ENCODE data around the gene PUS3. TPM values are rescaled to one million over a fixed set of nuclear protein-coding genes. Genes with fewer than 3 reads are reported as not detected.

The PUS3 gene
- total and polyA plus RNA-seq, 9 donors = 9.6 to 12.7 (median 11.0) TPM

GRCh38 chr11:125892994-125893393 lies 10.0 kb downstream of the PUS3 start:
- DNase-seq = no peak
- Histone ChIP-seq H3K4me3 (ENCODE audit: low read length) (no peak overlapping the region), H3K9me3 (replicated peaks; ENCODE audit: control insufficient read depth, low read depth, low read length) (no peaks in the 10 kb centered on the region), H3K4me1 (ENCODE audit: control insufficient read depth, insufficient read depth, low read length) (peaks cover 4% of the 10 kb centered on the region), H3K36me3 (ENCODE audit: control insufficient read depth, insufficient read depth, low read length) (peaks cover 21% of the 10 kb centered on the region), H3K27me3 (ENCODE audit: control insufficient read depth, insufficient read depth, low read length) (no peaks in the 10 kb centered on the region), H3K27ac (ENCODE audit: low read length) (no peak overlapping the region)

GRCh38 chr11:125892071-125892470 lies 10.9 kb downstream of the PUS3 start:
- peaks cover 21% of the 10 kb centered on the region for H3K36me3 ChIP-seq (ENCODE audit: control insufficient read depth, insufficient read depth, low read length)
- no peak for DNase-seq
- no peak overlapping the region for H3K27ac ChIP-seq (ENCODE audit: low read length)
- H3K4me3 ChIP-seq (ENCODE audit: low read length) = no peak overlapping the region
- peaks cover 6% of the 10 kb centered on the region for H3K4me1 ChIP-seq (ENCODE audit: control insufficient read depth, insufficient read depth, low read length)
- no peaks in the 10 kb centered on the region for H3K9me3 ChIP-seq (replicated peaks; ENCODE audit: control insufficient read depth, low read depth, low read length)
- no peaks in the 10 kb centered on the region for H3K27me3 ChIP-seq (ENCODE audit: control insufficient read depth, insufficient read depth, low read length)

GRCh38 chr11:125890447-125891100 lies 12.4 kb downstream of the PUS3 start:
- Histone ChIP-seq H3K27ac (ENCODE audit: low read length) (no peak overlapping the region), H3K9me3 (replicated peaks; ENCODE audit: control insufficient read depth, low read depth, low read length) (no peaks in the 10 kb centered on the region), H3K4me3 (ENCODE audit: low read length) (no peak overlapping the region), H3K4me1 (ENCODE audit: control insufficient read depth, insufficient read depth, low read length) (peaks cover 9% of the 10 kb centered on the region), H3K27me3 (ENCODE audit: control insufficient read depth, insufficient read depth, low read length) (no peaks in the 10 kb centered on the region), H3K36me3 (ENCODE audit: control insufficient read depth, insufficient read depth, low read length) (peaks cover 15% of the 10 kb centered on the region)
- DNase-seq = no peak
- WGBS (ENCODE audit: insufficient coverage) = no CpG with 5 or more reads among the region's 3 CpGs

DNA sequence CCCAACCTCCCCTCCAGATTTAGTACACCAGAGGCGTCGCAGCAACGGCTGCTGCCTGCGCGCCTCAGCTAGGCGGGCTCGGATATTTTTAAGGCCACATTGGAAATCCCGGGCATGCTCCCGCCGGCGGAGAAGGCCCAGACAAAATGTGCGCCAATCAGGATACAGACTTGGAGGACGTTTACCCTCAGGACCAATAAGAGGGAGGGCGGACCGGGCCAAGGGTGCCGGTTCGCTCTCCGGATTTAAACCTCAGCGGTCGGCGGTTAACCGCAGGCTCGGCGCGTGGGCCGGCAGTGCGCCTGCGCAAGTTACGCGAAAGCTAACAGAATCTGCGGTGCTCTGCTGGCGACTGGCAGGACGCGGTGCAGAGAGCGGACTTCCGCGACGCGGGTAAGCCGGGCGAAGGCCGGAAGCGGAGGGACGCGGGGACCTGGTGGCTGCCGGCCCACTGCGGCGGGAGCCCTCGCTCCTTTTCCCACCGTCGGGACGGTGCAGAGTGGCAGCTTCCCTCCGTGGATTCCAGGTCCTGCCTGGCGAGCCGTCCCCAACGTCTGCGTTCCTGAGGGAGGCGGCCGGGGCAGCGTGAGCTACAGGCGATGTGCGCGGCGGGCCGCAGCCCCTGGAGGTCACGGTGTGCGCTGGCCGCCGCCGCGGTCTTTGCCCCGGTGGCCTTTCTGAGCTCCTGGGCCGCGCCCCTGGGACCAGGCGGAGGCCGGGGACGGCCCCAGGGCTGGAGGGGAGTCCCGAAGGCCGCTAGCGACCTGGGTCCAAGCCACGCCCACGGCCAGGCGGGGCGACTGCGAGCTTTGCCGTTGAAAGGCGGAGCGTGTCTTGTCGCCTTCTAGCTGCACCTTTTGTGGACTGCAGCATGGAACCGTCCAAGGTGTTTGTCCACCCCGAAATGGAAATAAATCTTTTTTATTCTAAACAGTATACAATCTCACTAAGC lies 15.4 kb downstream of the PUS3 start, which contains the start of gene HYLS1:
Gene HYLS1, plus strand, starts transcription at position 296 of the 952 bp plus-strand sequence. CDS start 11,701 bp downstream, outside the sequence.
- WGBS (ENCODE audit: insufficient coverage) = under 1% methylated on average over 87 of the region's 91 CpGs
- Histone ChIP-seq H3K4me1 (ENCODE audit: control insufficient read depth, insufficient read depth, low read length) (peaks cover 9% of the 10 kb centered on the region), H3K4me3 (ENCODE audit: low read length) (peak within 1 kb of the TSS; percentile 79), H3K27me3 (ENCODE audit: control insufficient read depth, insufficient read depth, low read length) (no peaks in the 10 kb centered on the region), H3K36me3 (ENCODE audit: control insufficient read depth, insufficient read depth, low read length) (peaks cover 1% of the 10 kb centered on the region), H3K9me3 (replicated peaks; ENCODE audit: control insufficient read depth, low read depth, low read length) (no peaks in the 10 kb centered on the region), H3K27ac (ENCODE audit: low read length) (peak within 1 kb of the TSS; percentile 93)
- DNase-seq = peak; percentile 98

DNA sequence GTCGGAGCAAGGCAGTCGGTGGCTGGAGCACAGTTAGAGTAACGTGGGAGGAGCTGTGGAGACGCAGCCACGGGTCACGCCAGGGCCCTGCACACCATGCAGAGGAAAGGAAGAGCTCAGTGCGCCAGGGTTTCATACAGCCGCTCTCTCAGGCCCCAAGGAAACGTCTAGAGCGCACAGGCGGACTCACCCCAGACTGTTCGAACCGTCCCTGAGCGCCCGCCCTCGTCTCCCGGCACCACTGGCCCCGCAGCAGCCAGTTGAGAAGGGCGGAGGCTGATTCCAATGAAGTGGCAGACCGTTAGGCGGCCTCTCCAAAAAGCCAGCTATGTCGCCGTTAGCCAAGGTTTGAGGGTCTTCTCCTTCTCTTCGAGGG lies 16.0 kb downstream of the PUS3 start:
- DNase-seq = peak; percentile 58
- WGBS (ENCODE audit: insufficient coverage) = 19% methylated on average over 16 of the region's 24 CpGs
- Histone ChIP-seq H3K4me3 (ENCODE audit: low read length) (peak overlapping the region; percentile 79), H3K36me3 (ENCODE audit: control insufficient read depth, insufficient read depth, low read length) (no peaks in the 10 kb centered on the region), H3K9me3 (replicated peaks; ENCODE audit: control insufficient read depth, low read depth, low read length) (no peaks in the 10 kb centered on the region), H3K27me3 (ENCODE audit: control insufficient read depth, insufficient read depth, low read length) (no peaks in the 10 kb centered on the region), H3K4me1 (ENCODE audit: control insufficient read depth, insufficient read depth, low read length) (peaks cover 9% of the 10 kb centered on the region), H3K27ac (ENCODE audit: low read length) (peak overlapping the region; percentile 93)

DNA sequence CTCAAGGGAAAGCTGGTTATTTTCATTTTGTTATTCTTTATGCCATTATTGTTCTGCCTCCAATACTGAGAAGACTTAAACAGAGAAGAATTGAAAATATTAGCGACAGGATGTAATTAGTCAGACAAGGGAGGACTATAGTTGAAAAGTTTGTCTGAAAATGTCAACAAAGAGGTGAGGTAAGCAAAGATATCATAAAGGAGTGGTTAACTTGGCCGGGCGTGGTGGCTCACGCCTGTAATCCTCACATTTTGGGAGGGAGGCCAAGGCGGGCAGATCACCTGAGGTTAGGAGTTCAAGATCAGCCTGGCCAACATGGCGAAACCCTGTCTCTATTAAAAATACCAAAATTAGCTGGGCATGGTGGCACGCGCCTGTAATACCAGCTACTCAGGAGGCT lies 19.6 kb downstream of the PUS3 start:
- WGBS (ENCODE audit: insufficient coverage) = 78% methylated on average over 8 of the region's 8 CpGs
- H3K4me1 ChIP-seq (ENCODE audit: control insufficient read depth, insufficient read depth, low read length) = peaks cover 7% of the 10 kb centered on the region

DNA sequence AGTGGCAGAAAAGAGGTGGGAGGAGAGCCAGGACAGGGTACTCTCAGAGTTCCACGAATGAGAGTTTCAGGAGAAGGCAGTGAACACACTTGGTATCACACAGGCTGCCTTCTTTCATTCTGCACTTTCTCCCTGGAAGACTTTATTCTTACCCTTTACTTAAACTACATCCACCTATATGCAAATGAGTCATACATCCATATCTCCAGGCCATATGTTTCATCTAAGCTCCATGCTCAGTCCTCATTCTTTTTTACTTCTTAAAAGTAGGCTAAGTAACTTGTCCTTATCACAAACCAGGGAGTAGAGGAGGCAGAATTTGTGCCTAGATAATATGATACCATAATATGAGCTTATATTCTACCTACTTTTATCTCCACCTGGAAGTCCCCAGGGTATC lies 21.7 kb downstream of the PUS3 start:
- no peak for DNase-seq
- Histone ChIP-seq H3K36me3 (ENCODE audit: control insufficient read depth, insufficient read depth, low read length) (no peaks in the 10 kb centered on the region), H3K27ac (ENCODE audit: low read length) (no peak overlapping the region), H3K4me3 (ENCODE audit: low read length) (no peak overlapping the region), H3K27me3 (ENCODE audit: control insufficient read depth, insufficient read depth, low read length) (no peaks in the 10 kb centered on the region), H3K4me1 (ENCODE audit: control insufficient read depth, insufficient read depth, low read length) (no peaks in the 10 kb centered on the region), H3K9me3 (replicated peaks; ENCODE audit: control insufficient read depth, low read depth, low read length) (no peaks in the 10 kb centered on the region)
- 100% methylated on average over 1 of the region's 1 CpG for WGBS (ENCODE audit: insufficient coverage)

More for the DNA sequence above, 19.6 kb downstream of the PUS3 start:
- H3K4me3 ChIP-seq (ENCODE audit: low read length) = no peak overlapping the region
- no peak for DNase-seq
- H3K27ac ChIP-seq (ENCODE audit: low read length) = no peak overlapping the region
- H3K36me3 ChIP-seq (ENCODE audit: control insufficient read depth, insufficient read depth, low read length) = no peaks in the 10 kb centered on the region
- no peaks in the 10 kb centered on the region for H3K27me3 ChIP-seq (ENCODE audit: control insufficient read depth, insufficient read depth, low read length)
- no peaks in the 10 kb centered on the region for H3K9me3 ChIP-seq (replicated peaks; ENCODE audit: control insufficient read depth, low read depth, low read length)

DNA sequence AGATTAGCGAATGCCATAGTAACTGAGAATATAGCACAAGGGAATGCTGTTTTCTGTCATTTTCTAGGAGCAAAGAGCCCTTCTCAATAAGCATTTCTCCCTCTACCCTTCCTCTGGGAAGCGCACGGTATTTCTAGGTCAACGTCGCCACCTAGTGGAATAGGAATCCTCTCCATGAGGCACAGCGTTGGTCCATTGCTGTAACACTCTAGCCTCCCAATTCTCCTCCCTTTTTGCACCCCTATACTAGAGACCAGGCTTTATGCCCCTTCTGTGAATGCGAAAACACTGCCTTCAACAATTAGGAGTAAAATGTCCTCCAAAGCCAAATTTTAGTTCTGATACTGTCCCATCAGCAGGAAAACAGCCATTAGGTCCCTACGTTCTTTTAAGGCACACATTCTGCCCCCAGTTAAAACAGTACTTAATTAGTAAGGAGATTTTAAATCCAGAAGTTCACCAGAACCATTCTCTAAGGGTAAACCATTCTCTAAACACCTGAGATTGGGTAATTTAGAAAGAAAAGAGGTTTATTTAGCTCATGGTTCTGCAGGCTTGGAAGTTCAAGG lies 28.4 kb downstream of the PUS3 start:
- no peaks in the 10 kb centered on the region for H3K36me3 ChIP-seq (ENCODE audit: control insufficient read depth, insufficient read depth, low read length)
- no peak overlapping the region for H3K4me3 ChIP-seq (ENCODE audit: low read length)
- H3K27ac ChIP-seq (ENCODE audit: low read length) = no peak overlapping the region
- peak; percentile 77 for DNase-seq
- no peaks in the 10 kb centered on the region for H3K9me3 ChIP-seq (replicated peaks; ENCODE audit: control insufficient read depth, low read depth, low read length)
- no peaks in the 10 kb centered on the region for H3K4me1 ChIP-seq (ENCODE audit: control insufficient read depth, insufficient read depth, low read length)
- WGBS (ENCODE audit: insufficient coverage) = 0% methylated on average over 5 of the region's 8 CpGs
- no peaks in the 10 kb centered on the region for H3K27me3 ChIP-seq (ENCODE audit: control insufficient read depth, insufficient read depth, low read length)

DNA sequence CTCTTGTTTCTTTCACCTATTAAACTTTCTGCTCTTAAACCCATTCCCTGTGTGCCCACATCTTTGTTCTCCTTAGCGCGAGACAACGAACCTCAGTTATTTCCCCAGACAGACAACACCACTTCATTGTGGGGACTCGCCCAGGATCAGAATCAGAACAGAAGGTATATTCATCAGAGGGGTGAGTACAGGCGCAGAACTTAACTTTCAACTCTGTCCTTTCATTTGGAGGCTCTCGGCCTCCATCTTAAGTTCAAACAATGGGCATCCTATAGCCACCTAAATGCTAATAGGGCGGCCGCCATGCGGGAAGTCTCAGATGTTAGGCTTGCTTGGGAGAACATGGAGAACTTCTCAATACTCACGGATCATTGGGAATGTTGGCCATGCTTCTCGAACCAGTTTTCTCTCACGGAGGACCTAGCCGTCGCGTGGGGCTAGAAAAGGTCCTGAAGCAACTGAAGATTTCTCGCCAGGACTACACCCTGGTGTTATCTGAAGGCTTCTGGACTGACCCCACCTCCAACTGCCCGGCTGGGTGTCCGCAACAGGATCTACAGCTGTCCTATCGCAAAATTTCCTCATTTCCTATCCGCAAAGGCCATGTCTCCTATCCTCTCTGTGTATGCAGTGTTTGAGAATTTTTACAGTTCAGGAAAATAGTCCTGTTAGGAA lies 29.0 kb downstream of the PUS3 start:
- no peaks in the 10 kb centered on the region for H3K36me3 ChIP-seq (ENCODE audit: control insufficient read depth, insufficient read depth, low read length)
- H3K4me3 ChIP-seq (ENCODE audit: low read length) = no peak overlapping the region
- WGBS (ENCODE audit: insufficient coverage) = 84% methylated on average over 7 of the region's 20 CpGs

GRCh38 chr11:125872138-125872491 lies 30.9 kb downstream of the PUS3 start:
- Histone ChIP-seq H3K27me3 (ENCODE audit: control insufficient read depth, insufficient read depth, low read length) (no peaks in the 10 kb centered on the region), H3K27ac (ENCODE audit: low read length) (no peak overlapping the region), H3K4me1 (ENCODE audit: control insufficient read depth, insufficient read depth, low read length) (no peaks in the 10 kb centered on the region), H3K4me3 (ENCODE audit: low read length) (no peak overlapping the region), H3K36me3 (ENCODE audit: control insufficient read depth, insufficient read depth, low read length) (no peaks in the 10 kb centered on the region), H3K9me3 (replicated peaks; ENCODE audit: control insufficient read depth, low read depth, low read length) (no peaks in the 10 kb centered on the region)
- DNase-seq = no peak

More for the DNA sequence above, 29.0 kb downstream of the PUS3 start:
- no peak for DNase-seq
- Histone ChIP-seq H3K27me3 (ENCODE audit: control insufficient read depth, insufficient read depth, low read length) (no peaks in the 10 kb centered on the region), H3K27ac (ENCODE audit: low read length) (no peak overlapping the region), H3K4me1 (ENCODE audit: control insufficient read depth, insufficient read depth, low read length) (no peaks in the 10 kb centered on the region), H3K9me3 (replicated peaks; ENCODE audit: control insufficient read depth, low read depth, low read length) (no peaks in the 10 kb centered on the region)

All from muscle of leg (tissue), 11 donors.